Fibroblast of the aortic adventitia (primary cell): ENCODE data around the gene SNX10. TPM values are rescaled to one million over a fixed set of nuclear protein-coding genes. Genes with fewer than 3 reads are reported as not detected.

Experiments
- DNase-seq: peaks from one replicate; pipeline ENCODE4 v3.0.0-alpha.2; 2010; ENCODE audit warnings: low read depth
- H3K4me3 ChIP-seq: 2 replicates; pipeline ENCODE4 v1.5.1; 2011; ENCODE audit warnings: low read depth, mild to moderate bottlenecking, control low read depth, low read length, moderate library complexity
- total RNA-seq: library from RNA; depleted of rRNA; stranded (reverse); fragments of >200 nt; gene quantifications from 2 replicates; pipeline ENCODE4 v1.2.3, GENCODE V29; 2012; ENCODE audit warnings: low replicate concordance
- TF ChIP-seq, protein P1 (sequence below): IDR thresholded peaks from 2 replicates; pipeline ENCODE4 v1.5.1; 2011; ENCODE audit warnings: mild to moderate bottlenecking, low read length, control low read depth, inconsistent platforms; ENCODE audit not compliant: insufficient read depth

SNX10 gene
- total RNA-seq, 1 donor: 0.09 TPM

DNA sequence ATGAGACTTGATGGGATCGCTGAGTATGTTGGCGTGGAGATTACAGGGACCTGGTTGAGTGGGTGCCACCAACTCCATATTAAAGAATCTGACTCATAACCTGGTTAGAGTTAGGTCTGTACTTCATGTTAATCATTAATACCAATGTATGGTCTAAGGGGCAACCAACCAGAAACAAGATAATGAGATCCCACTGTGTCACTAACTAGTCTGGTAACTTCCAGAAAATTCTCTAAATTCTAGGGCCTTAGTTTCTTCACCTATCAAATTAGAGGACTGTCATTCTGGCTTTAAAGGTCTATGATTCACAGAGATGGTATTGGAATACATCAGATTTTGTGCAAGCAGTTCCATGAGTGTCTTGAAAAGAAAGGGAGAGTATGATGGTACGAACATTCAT, 102.2 kb downstream of the SNX10 start:
- TF ChIP-seq, protein P1, sequence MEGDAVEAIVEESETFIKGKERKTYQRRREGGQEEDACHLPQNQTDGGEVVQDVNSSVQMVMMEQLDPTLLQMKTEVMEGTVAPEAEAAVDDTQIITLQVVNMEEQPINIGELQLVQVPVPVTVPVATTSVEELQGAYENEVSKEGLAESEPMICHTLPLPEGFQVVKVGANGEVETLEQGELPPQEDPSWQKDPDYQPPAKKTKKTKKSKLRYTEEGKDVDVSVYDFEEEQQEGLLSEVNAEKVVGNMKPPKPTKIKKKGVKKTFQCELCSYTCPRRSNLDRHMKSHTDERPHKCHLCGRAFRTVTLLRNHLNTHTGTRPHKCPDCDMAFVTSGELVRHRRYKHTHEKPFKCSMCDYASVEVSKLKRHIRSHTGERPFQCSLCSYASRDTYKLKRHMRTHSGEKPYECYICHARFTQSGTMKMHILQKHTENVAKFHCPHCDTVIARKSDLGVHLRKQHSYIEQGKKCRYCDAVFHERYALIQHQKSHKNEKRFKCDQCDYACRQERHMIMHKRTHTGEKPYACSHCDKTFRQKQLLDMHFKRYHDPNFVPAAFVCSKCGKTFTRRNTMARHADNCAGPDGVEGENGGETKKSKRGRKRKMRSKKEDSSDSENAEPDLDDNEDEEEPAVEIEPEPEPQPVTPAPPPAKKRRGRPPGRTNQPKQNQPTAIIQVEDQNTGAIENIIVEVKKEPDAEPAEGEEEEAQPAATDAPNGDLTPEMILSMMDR: no peak
- H3K4me3 ChIP-seq: no peak overlapping the region
- no peak for DNase-seq

DNA sequence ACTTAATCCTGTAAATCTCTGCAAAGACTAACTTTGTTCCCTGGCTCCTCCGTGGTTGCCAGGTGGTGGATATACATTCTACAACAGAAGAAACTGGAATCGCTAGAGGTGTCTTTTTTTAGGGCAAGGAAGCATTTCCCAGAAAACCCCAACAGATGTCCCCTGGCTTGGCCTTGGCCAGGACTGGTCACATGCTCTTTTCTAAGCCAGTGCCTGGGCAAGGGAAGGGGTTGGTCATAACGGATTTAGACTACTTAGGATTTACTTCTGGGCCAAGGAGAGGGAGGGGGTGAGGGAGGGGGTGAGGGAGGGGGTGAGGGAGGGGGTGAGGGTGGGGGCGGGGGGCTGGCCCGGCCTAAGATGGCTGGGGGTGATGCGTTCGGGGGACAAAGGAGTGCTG, 105.7 kb downstream of the SNX10 start:
- TF ChIP-seq, protein P1: no peak
- no peak for DNase-seq
- no peak overlapping the region for H3K4me3 ChIP-seq

DNA sequence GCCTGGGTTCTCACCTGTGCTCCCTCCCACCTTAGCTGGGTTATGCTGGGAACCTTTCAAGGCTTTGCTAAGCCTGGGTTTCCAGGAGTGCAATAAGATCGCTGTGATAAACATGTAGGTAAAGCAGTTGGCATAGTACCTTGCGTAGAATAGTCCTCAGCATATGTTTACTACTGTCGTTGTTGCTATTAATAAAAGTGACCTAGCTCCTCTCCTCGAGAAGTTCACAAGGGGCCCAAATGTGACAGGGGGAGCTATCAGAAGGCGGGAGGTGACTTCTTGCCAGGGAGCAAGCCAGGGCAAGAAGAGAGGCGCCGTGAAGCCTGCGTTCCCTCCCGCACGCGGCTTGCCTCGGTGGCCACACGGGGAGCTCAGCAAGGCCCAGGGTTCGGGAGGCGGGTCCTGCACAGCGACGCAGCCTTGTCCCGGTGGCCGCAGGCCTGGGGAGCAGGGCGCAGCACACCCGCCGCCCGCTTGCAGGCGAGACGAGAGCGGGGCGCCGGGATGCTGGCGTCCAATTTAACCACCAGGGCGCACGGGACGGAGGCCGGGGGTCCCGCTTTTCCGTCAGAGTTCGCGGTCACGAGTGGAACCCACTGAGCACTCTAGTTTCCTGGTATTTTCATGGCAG, 106.2 kb downstream of the SNX10 start:
- no peak for DNase-seq
- H3K4me3 ChIP-seq: peak overlapping the region; percentile 61
- TF ChIP-seq, protein P1: no peak

DNA sequence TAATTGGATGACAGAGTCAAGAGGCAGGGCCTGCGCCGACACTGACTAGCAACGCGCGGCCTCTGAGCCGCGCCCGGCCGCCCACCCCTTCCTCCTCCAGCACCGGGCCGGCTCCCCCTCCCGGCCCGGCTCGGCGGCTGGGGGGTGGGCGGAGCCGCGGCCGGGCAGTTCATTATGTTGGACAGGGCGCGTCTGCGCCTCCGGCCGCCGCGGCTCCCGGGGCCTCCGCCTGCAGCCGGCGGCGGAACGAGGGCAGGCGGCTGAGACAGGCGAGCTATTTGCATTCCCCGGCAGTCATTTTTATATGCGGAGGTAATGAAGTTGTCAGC, 106.7 kb downstream of the SNX10 start:
- TF ChIP-seq, protein P1: no peak
- peak; percentile 7 for DNase-seq
- H3K4me3 ChIP-seq: peak overlapping the region; percentile 61

DNA sequence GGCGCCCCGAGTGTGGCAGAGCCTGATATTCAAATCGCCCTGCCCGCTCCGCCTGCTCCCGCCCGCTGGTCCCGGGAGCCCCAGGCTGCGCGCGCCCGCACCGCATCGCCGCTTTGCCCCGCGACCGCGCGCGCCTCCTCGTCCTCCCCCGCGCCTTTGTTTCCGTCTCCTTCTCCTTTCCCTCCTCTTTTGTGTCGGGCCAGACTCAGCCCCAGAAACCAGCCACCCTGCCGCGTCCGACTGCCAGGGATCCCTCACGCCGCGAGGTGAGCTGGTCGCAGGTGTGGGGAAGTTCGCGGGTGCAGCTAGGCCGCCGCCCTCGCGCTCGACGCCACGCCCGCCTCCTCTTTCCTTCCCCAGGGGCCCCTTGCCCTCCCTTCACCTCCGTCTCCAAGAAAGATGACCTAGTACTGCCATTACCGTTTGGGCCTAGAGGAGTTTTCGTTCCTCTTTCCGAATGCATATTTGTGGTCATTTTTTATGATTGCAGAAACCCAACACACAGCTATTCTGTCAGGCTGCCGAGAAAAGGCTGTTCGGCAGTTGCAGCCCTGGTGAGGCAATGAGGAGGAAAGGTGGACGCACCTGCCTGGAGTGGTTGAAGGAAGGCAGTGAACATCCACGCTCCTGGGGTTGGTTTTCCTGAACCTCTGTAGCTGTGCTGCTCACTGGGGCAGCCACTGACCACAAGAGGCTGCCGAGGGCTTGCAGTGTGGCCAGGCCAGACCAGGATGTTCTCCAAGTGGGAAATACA, 107.3 kb downstream of the SNX10 start:
- peak overlapping the region; percentile 61 for H3K4me3 ChIP-seq
- peak; percentile 26 for DNase-seq
- TF ChIP-seq, protein P1: peak; percentile 15

DNA sequence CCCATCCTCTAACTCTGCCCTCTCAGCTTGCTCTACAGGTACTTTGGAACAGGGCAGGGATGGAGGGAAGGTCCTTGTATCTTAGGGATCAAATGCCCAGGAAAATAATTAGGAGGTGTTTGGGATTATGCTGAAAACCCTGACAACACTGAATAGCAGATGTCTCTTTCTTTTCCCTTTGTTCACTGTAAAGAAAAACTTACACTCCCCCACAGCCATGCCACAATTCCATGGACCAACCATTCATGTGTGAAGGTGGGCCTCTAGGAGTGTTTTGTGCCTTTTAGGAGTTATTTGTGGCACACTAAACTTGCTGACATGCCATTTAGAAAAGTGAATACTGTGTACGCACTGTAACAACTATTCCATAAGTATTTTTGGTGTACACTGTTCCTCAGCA, 108.1 kb downstream of the SNX10 start:
- TF ChIP-seq, protein P1: no peak
- DNase-seq: no peak
- H3K4me3 ChIP-seq: no peak overlapping the region
